RWPE2 (cell line): ENCODE measurements around the gene LYST.

Source experiments
- ATAC-seq: fragments of 200-7000 bp; cut with Tn5 transposase; 3 replicates; pipeline ENCODE4 v1.9.1; 2021; ENCODE audit warnings: low read depth
- DNase-seq: peaks from one replicate; pipeline ENCODE4 v3.0.0-alpha.2; 2020; ENCODE audit warnings: low spot score
- H3K27ac ChIP-seq: fragments of 450-650 bp; 2 replicates; pipeline ENCODE4 v1.5.1; 2017; ENCODE audit warnings: mild to moderate bottlenecking; ENCODE audit not compliant: poor library complexity, severe bottlenecking
- H3K27me3 ChIP-seq: fragments of 250-450 bp; sonication (Bioruptor Pico); 2 replicates; pipeline ENCODE4 v1.5.1; 2021; ENCODE audit warnings: mild to moderate bottlenecking, moderate library complexity; ENCODE audit not compliant: insufficient read depth, poor library complexity, severe bottlenecking
- H3K36me3 ChIP-seq: fragments of 250-450 bp; sonication (Bioruptor Pico); 2 replicates; pipeline ENCODE4 v1.5.1; 2020; ENCODE audit warnings: low read depth, mild to moderate bottlenecking, moderate library complexity
- H3K4me1 ChIP-seq: fragments of 250-450 bp; sonication (Bioruptor Pico); 2 replicates; pipeline ENCODE4 v1.5.1; 2021; ENCODE audit warnings: mild to moderate bottlenecking, moderate library complexity; ENCODE audit not compliant: insufficient read depth, poor library complexity, severe bottlenecking
- H3K4me3 ChIP-seq: fragments of 250-450 bp; sonication (Bioruptor Pico); 2 replicates; pipeline ENCODE4 v1.5.1; 2021; ENCODE audit warnings: mild to moderate bottlenecking, moderate library complexity; ENCODE audit not compliant: severe bottlenecking
- H3K9me3 ChIP-seq: fragments of 250-450 bp; sonication (Bioruptor Pico); 2 replicates; pipeline ENCODE4 v1.5.1; 2021; ENCODE audit warnings: mild to moderate bottlenecking, moderate library complexity; ENCODE audit not compliant: severe bottlenecking
- CTCF ChIP-seq: fragments of 450-650 bp; IDR thresholded peaks from one replicate; pipeline ENCODE4 v1.5.1; 2017; ENCODE audit warnings: mild to moderate bottlenecking, moderate library complexity; ENCODE audit not compliant: poor library complexity, severe bottlenecking

Gene LYST

GRCh38 chr1:235697508-235697907 is 169.2 kb downstream of the LYST start:
- Histone ChIP-seq H3K4me3 (no peak overlapping the region), H3K9me3 (no peaks in the 10 kb centered on the region), H3K27me3 (no peaks in the 10 kb centered on the region), H3K36me3 (no peaks in the 10 kb centered on the region), H3K27ac (no peak overlapping the region), H3K4me1 (no peaks in the 10 kb centered on the region)
- no peak for ATAC-seq
- TF ChIP-seq CTCF, result no peak
- DNase-seq, result no peak

GRCh38 chr1:235689356-235689755 is 177.3 kb downstream of the LYST start:
- H3K4me1 ChIP-seq, result no peaks in the 10 kb centered on the region
- no peak overlapping the region for H3K4me3 ChIP-seq
- no peak for TF ChIP-seq CTCF
- no peak for DNase-seq
- H3K27me3 ChIP-seq, result no peaks in the 10 kb centered on the region
- H3K27ac ChIP-seq, result no peak overlapping the region
- H3K9me3 ChIP-seq, result no peaks in the 10 kb centered on the region
- no peak for ATAC-seq
- no peaks in the 10 kb centered on the region; the same call in 1 of the 2 replicates for H3K36me3 ChIP-seq

- Histone ChIP-seq H3K27ac (no peak overlapping the region), H3K36me3 (no peaks in the 10 kb centered on the region; the same call in 1 of the 2 replicates), H3K4me3 (no peak overlapping the region), H3K9me3 (no peaks in the 10 kb centered on the region), H3K27me3 (no peaks in the 10 kb centered on the region), H3K4me1 (no peaks in the 10 kb centered on the region)
- ATAC-seq (no peak), DNase-seq (no peak)
- TF ChIP-seq CTCF, result no peak
Observed at GRCh38 chr1:235688096-235688495, 178.6 kb downstream of the LYST start.

GRCh38 chr1:235683653-235684052 is 183.1 kb downstream of the LYST start:
- Histone ChIP-seq H3K27ac (no peak overlapping the region), H3K4me1 (no peaks in the 10 kb centered on the region), H3K9me3 (no peaks in the 10 kb centered on the region), H3K36me3 (no peaks in the 10 kb centered on the region), H3K27me3 (no peaks in the 10 kb centered on the region), H3K4me3 (no peak overlapping the region)
- TF ChIP-seq CTCF, result no peak
- ATAC-seq (no peak), DNase-seq (no peak)

GRCh38 chr1:235682216-235682615 is 184.5 kb downstream of the LYST start:
- Histone ChIP-seq H3K4me3 (no peak overlapping the region), H3K4me1 (no peaks in the 10 kb centered on the region), H3K9me3 (no peaks in the 10 kb centered on the region), H3K36me3 (no peaks in the 10 kb centered on the region), H3K27me3 (no peaks in the 10 kb centered on the region), H3K27ac (no peak overlapping the region)
- ATAC-seq (no peak), DNase-seq (no peak)
- TF ChIP-seq CTCF, result no peak
